AG09319 (cell line): ENCODE results near the gene FLNB.

Experiments
- DNase-seq: peaks from one replicate; pipeline ENCODE4 v3.0.0-alpha.2; 2010; ENCODE audit warnings: low read depth; ENCODE audit errors: extremely low read depth
- TF ChIP-seq, protein P1 (sequence below): IDR thresholded peaks from 2 replicates; pipeline ENCODE4 v1.5.1; 2011; ENCODE audit warnings: low read depth, mild to moderate bottlenecking, inconsistent platforms, low read length, moderate library complexity

The FLNB gene

DNA sequence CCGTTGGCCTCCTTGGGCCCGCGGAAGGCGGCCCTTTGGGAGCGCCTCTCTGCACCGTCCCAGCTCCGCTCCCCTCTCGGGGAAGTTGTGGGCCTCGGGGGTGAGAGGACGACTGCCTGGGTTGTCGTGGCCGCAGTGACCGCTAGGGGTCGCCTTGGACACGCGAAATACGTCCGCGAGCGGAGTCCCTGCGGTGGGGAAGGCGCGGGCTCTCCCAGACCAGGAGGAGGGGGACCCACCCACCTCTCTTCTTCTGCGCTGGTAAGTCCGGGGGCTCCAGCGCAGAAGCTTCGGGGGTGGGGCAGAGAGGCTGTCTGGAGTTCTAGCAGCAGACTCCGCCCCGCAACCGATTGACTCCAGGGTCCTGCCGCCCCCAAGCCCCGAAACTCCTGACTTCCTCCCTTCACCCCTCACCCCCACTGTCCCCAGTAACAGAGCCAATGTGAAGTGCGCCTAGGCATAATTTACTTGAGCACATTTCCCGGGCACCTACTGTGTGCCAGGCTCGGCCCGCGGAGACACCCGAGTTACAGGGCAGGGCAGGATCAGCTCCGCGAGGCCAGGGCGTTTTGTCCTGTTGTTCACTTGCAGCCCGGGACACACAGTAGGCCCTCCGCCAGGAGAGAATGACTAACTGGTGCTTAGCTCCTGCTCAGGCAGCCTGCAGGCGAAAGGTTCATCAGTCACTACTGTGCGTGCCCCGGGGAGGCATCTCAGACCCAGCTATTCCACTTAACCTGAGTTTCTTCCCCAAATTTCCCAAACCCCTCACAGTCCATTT is 169.7 kb downstream of the FLNB start:
- TF ChIP-seq, protein P1, sequence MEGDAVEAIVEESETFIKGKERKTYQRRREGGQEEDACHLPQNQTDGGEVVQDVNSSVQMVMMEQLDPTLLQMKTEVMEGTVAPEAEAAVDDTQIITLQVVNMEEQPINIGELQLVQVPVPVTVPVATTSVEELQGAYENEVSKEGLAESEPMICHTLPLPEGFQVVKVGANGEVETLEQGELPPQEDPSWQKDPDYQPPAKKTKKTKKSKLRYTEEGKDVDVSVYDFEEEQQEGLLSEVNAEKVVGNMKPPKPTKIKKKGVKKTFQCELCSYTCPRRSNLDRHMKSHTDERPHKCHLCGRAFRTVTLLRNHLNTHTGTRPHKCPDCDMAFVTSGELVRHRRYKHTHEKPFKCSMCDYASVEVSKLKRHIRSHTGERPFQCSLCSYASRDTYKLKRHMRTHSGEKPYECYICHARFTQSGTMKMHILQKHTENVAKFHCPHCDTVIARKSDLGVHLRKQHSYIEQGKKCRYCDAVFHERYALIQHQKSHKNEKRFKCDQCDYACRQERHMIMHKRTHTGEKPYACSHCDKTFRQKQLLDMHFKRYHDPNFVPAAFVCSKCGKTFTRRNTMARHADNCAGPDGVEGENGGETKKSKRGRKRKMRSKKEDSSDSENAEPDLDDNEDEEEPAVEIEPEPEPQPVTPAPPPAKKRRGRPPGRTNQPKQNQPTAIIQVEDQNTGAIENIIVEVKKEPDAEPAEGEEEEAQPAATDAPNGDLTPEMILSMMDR = peak; percentile 95
- peak; percentile 54 for DNase-seq

DNA sequence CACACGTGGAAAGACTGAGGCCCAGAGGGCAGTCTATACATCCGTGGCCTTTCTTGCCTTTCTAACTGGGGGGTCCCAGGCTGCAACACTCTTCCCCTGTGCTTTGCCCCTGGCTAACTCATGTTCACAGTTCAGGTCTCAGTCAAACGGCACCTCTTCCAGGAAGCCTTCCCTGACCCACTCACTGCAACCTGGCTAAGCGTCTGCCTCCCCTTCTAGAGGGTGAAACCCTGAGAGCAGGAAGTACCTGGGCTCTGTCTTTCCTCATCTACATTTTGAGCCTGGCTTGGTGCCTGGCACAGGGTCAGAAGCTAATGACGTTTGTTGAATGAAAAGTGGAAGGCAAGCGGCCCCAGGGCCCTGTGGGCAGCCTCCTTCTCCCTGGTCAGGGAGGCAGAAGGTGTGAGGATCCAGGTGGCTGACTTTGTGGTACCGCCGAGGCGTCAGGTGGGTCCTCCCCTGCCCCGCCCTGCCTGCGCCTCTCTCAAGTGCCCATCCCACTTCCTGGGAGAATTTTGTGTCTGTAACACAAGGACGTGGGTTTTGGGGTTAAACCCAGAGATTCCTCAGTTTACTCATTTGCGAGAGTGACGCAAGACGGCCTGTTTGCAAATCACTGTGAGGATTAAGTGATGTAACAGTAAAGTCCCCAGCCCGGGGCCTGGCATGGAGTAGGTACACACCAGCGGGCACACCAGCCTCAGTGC is 170.5 kb downstream of the FLNB start:
- DNase-seq = no peak
- TF ChIP-seq, protein P1 = no peak

DNA sequence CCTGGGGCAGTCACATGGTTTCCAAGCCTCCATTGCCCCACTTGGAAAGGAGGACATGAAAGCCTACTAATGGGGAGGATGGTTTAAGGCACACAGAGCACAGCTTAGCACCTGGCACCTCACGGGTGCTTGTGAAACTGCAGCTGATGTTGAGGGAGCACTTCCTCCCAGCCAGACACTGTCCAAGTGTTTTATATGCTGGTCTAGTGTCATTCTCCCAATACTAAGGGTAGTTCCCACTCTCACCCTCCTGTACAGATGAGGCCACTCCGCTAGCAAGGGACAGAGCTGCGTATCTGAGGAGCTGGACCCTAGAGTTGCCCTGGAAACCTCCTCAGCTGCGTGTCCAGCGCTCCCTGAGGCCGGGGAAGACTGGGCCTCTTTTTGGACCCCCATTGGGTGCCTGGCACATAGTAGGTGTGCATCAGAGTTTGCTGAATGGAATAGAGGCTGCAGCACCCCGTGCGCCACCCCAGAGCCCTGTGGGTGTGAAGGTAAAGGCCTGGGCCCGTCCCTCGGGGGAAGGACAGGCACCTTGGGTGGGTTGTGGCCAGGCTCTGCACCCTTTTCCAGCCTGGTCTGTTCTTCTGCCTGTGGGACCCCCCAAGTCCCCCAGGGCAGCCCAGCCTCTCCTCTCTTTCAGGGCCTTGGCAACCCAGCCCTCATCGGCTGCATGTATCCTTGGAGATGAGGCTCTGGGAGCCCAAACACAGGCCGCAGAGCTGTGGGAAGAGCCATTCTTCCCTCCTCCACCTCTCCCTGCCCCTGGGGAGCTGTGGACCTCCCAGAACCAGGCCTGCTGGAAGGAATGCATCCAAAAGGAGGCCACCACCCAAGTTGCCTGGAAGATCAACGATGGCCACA is 171.2 kb downstream of the FLNB start:
- TF ChIP-seq, protein P1 = no peak
- DNase-seq = no peak

DNA sequence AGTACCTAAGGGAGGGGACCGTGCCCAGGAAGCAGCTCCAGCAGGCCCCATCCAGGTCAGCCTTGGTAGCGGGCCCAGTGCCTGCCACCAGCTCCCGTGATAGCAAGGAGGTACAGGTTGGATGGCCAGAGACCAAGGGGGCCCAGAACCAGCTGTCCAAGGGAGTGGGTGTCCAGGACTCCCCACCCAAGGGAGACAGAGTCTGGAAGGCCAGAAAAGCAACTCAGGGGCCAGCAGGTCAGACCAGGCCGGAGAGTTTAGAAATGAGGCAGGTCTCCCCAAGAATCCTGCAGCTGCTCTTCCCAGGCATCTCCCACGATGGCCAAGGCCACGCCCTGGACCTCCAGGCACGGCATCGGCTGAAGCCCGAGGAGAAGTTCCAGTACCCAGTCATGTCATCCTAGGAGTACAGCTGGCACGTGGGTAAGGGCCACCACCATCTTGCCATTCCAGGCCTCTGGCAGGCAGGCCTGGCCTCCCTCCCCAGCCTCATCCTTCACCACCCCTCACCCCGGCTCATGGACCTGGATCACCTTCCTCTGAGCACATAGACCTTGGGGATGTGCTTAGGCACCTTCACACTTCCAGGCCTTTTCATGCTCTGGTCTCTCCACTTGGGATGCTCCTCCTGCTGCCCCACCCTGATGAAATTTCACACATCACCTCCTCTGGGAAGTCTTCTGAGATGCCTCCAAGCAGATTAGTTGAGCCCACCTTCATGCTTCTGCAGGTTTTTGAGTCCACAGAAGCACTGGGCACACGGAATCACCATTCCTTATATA is 172.1 kb downstream of the FLNB start:
- TF ChIP-seq, protein P1 = no peak
- no peak for DNase-seq

DNA sequence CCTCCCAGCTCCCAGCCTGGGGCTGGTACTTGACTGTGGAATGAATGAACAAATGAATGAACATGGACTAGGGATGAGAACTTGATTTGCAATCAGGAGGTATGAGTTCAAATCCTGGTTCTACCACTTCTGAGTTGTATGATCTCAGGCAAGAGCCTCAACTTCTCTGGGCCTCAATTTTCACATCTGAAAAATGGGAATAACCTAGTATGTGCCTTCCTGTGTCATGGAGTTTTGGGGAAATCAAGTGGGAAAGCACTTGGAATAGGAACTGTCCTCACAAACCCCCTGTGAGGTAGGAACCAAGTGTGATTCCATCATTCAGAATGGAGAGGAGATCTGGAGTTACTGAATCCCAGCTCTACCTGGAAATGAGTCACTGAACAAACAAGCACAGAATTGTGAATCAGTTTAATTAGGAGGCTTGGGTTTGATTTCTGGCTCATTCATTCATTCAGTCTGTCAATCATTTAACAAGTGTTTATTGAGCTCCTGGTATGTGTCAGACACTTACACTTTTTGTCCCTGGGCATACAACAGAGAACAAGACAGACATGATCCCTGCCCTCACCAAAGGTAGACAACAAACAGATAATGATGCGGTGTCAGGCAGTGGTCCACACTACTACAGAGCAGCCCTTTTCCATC is 172.8 kb downstream of the FLNB start:
- no peak for DNase-seq
- TF ChIP-seq, protein P1 = no peak

DNA sequence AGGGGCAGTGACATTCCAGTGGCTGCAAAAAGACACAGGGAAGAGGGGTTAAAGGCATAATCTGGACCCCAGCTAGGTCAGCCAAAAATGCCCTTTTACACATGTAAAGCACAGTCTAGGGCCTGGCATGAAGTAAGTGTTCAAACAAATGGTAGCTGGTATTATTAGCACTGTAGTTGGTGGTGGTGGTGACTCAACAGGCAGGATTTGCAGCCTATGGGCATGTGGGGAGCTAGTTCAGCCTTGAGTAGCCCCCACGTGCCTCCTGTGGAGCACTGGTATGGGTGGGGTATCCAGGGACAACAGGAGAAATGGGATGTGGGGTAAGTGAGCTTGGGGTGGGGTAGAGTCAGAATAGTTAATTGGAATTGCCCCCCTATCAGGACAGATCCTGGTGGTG is 175.0 kb downstream of the FLNB start:
- TF ChIP-seq, protein P1 = no peak
- no peak for DNase-seq
